SK-N-SH (cell line): ENCODE results near the gene RPS26.

Experiments used
- CHD2 ChIP-seq: fragments of 150-350 bp; IDR thresholded peaks from 2 replicates; pipeline ENCODE4 v1.6.1; 2018; ENCODE audit warnings: low read length; ENCODE audit not compliant: partially characterized antibody
- CTCF ChIP-seq: fragments of 200-600 bp; sonication (generic); IDR thresholded peaks from 2 replicates; pipeline ENCODE4 v1.6.1; 2017; ENCODE audit warnings: antibody characterized with exemption, mild to moderate bottlenecking, moderate library complexity
- GABPA ChIP-seq: IDR thresholded peaks from 2 replicates; pipeline ENCODE4 v1.4.0; 2012; ENCODE audit warnings: low read depth, mild to moderate bottlenecking
- JUND ChIP-seq: IDR thresholded peaks from 2 replicates; pipeline ENCODE4 v1.4.0; 2012
- MXI1 ChIP-seq: IDR thresholded peaks from 2 replicates; pipeline ENCODE4 v1.6.1; 2012; ENCODE audit warnings: mild to moderate bottlenecking, low read depth, low read length, improper control_type of control experiment
- POLR2AphosphoS5 ChIP-seq: IDR thresholded peaks from 2 replicates; pipeline ENCODE4 v1.6.1; 2012; ENCODE audit warnings: low read depth, low read length
- RAD21 ChIP-seq: IDR thresholded peaks from 2 replicates; pipeline ENCODE4 v1.6.1; 2012; ENCODE audit warnings: mild to moderate bottlenecking, low read length
- RFX5 ChIP-seq: IDR thresholded peaks from 2 replicates; pipeline ENCODE4 v1.6.1; 2012; ENCODE audit warnings: mild to moderate bottlenecking, improper control_type of control experiment, low read length
- TAF1 ChIP-seq: IDR thresholded peaks from 2 replicates; pipeline ENCODE4 v1.6.1; 2012; ENCODE audit warnings: low read depth, mild to moderate bottlenecking, low read length, moderate library complexity, borderline replicate concordance
- TF ChIP-seq, protein P1 (sequence below): IDR thresholded peaks from 2 replicates; pipeline ENCODE4 v1.4.0; 2012; ENCODE audit warnings: low read depth

- TF ChIP-seq POLR2AphosphoS5, result no peak
- no peak for TF ChIP-seq RAD21
- TF ChIP-seq CTCF, result no peak
- TF ChIP-seq TAF1, result no peak
- TF ChIP-seq, protein P1, sequence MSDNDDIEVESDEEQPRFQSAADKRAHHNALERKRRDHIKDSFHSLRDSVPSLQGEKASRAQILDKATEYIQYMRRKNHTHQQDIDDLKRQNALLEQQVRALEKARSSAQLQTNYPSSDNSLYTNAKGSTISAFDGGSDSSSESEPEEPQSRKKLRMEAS, result no peak
- TF ChIP-seq GABPA, result no peak
- no peak for TF ChIP-seq CHD2
- TF ChIP-seq RFX5, result no peak
- TF ChIP-seq MXI1, result no peak
- no peak for TF ChIP-seq JUND
Measured at GRCh38 chr12:56014205-56014604, 27.5 kb upstream of the RPS26 start.
